ENCODE data around the gene B4GALT3.

Gene B4GALT3

DNA sequence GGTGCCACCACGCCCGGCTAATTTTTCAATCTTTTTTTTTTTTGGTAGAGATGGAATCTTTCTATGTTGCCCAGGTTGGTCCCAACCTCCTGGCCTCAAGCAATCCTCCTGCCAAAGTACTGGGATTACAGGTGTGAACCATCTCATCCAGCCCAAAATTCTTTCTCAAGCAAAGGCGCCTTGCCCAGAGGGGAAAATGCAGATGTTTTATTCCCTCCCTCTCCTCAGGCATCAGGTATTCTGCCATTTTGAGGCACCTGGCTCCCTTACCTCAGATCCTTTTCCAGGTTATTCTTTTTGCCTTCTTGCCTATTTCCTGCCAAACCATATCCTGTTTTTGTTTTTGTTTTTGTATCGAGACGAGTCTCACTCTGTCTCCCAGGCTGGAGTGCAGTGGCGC lies 11.1 kb upstream of the B4GALT3 start:
- DNase-seq (ENCODE audit: low read depth in 2 of 3, low spot score in 1 of 3): no peak

- DNase-seq (ENCODE audit: low read depth in 2 of 3, low spot score in 1 of 3): no peak
Observed at GRCh38 chr1:161187311-161187710, 10.0 kb upstream of the B4GALT3 start.

DNA sequence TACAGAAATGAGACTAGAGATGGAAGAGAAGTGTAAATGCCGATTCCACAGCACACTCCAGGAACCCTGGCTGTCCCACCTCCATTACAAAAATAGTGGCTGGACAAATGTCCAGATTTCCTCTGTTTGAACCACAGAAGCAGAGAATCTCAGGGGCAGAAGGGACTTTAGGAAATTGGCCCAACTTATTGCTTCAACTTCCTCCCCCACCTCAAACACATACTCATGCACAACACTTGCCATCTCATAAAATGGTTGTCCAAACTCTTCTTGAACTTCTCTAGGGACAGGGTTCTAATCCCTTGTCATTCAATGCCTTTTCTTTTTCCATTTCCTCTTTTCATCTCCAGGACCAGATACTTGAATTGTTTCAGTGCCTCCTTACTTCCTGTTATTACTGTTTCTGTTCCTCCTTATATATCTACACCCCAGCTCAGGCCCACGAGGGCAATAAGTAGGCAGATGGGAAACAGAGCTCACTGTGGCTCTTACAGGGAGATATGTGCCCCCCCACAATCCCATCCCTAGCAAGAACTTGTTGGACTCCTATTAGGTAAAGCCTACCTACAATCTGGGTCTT lies 8.5 kb upstream of the B4GALT3 start:
- no peak for DNase-seq (ENCODE audit: low read depth in 2 of 3, low spot score in 1 of 3)

GRCh38 chr1:161185282-161185682 lies 8.0 kb upstream of the B4GALT3 start:
- DNase-seq (ENCODE audit: low read depth in 2 of 3, low spot score in 1 of 3): peak; percentile 53 to 63 (median 56)

GRCh38 chr1:161182214-161182613 lies 4.9 kb upstream of the B4GALT3 start:
- peak; percentile 55 to 59 (median 59) for DNase-seq (ENCODE audit: low read depth in 2 of 3, low spot score in 1 of 3)

- DNase-seq (ENCODE audit: low read depth in 2 of 3, low spot score in 1 of 3): no peak
Observed at GRCh38 chr1:161180639-161181038, 3.3 kb upstream of the B4GALT3 start.

DNA sequence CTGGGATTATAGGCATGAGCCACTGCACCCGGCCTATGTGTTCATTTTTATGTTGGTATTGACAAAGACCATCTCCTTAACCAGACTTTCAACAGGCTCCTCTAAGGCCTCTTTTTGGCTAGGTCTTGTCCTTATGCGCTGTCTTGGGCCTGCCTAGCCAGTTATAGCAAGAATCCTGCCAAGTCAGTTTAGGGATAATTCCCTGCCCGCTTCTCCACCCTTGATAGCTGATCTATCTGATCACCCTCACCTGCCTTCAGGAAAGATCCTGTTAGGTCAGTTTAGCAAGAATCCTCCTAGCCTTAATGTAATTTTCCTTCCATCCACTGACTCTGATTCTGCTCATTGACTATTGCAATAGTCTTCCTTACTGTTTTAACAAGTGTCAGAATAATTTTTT lies 2.4 kb upstream of the B4GALT3 start:
- no peak for DNase-seq (ENCODE audit: low read depth in 2 of 3, low spot score in 1 of 3)

GRCh38 chr1:161177936-161178244 lies 583 bp upstream of the B4GALT3 start:
- DNase-seq (ENCODE audit: low read depth in 2 of 3, low spot score in 1 of 3): no peak

DNA sequence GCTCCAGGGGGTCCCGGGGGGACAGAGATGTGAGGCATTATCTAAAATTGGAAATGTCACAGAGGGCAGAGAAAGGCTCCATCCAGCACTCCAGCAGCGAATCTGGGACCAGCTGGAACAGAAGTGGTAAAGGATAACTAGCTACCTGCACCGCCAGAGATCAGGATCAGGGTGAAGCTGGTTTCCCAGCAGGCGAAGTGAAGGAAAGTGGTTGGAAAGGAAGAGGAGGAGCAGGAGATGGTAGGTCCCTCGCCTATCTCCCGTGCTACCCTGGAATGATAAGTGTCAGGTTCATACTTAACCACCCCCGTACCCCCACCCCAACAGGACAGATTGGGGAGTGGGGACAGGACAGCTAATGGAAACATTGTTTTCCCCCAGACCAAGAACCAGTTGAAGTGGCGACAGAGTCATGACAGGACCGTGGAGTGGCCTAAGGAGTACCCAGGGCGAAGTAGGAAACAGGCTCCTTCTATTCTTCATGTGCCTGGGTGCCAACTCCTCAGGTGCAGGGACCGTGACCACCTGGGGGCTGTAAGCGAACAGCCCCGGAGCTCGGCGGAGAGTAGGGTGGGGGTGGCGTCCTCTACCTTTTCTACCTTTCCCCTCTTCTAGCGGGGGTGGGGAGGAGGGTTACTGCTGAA lies 717 bp downstream of the B4GALT3 start:
- no peak for DNase-seq (ENCODE audit: low read depth in 2 of 3, low spot score in 1 of 3)

GRCh38 chr1:161175771-161176453 lies 1.4 kb downstream of the B4GALT3 start:
- no peak for DNase-seq (ENCODE audit: low read depth in 2 of 3, low spot score in 1 of 3)

- DNase-seq (ENCODE audit: low read depth in 2 of 3, low spot score in 1 of 3): no peak
Observed at GRCh38 chr1:161174911-161175310, 2.4 kb downstream of the B4GALT3 start.

GRCh38 chr1:161173711-161174110 lies 3.6 kb downstream of the B4GALT3 start:
- no peak for DNase-seq (ENCODE audit: low read depth in 2 of 3, low spot score in 1 of 3)

DNA sequence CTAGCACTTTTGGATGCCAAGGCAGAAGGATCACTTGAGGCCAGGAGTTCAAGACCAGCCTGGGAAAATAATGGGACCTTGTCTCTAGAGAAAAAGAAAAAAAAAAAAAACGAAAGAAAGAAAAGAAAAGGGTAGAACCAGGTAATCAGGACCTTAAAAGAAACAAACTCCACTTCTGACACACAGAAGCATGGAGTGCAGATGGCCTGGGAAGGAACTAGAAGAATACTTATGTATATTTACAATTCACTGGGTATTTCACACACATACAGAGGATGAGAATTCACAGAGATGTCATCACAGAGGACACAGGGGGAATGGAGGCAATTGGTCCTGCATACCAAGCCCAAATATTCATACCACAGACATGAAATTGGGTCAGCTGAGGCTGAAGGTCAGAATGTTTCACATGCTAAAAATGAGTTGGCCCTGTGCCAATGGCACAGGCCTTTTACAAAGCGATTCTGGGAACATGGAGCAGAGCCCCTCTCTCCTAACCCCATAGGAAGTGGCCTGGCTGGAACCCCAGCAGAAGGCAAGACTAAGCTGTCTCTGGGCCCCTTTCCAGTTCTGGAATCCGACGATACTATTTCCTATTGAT lies 4.4 kb downstream of the B4GALT3 start:
- DNase-seq (ENCODE audit: low read depth in 2 of 3, low spot score in 1 of 3): no peak

DNA sequence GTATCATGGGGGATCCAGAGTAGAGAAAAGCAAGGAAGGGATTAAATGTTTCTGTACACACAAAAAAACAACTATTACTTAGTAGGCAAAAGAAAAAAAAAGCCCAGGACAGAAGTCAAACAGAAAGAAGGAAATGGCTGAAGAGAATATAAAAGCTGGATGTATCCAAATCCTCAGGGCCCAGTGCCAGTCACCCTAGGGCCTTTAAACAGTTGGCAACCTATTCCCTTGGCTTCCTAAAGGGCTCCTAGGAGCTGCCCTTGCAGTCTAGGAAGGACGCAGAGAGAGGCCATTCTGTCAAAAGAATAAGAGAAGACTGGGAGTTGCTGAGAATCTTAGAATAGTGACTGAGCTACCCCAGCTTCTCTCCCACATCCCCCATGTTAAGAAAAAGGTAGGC lies 5.0 kb downstream of the B4GALT3 start:
- DNase-seq (ENCODE audit: low read depth in 2 of 3, low spot score in 1 of 3): no peak

GRCh38 chr1:161171696-161172095 lies 5.6 kb downstream of the B4GALT3 start:
- DNase-seq (ENCODE audit: low read depth in 2 of 3, low spot score in 1 of 3): no peak

- no peak for DNase-seq (ENCODE audit: low read depth in 2 of 3, low spot score in 1 of 3)
Observed at GRCh38 chr1:161171191-161171590, 6.1 kb downstream of the B4GALT3 start.

DNA sequence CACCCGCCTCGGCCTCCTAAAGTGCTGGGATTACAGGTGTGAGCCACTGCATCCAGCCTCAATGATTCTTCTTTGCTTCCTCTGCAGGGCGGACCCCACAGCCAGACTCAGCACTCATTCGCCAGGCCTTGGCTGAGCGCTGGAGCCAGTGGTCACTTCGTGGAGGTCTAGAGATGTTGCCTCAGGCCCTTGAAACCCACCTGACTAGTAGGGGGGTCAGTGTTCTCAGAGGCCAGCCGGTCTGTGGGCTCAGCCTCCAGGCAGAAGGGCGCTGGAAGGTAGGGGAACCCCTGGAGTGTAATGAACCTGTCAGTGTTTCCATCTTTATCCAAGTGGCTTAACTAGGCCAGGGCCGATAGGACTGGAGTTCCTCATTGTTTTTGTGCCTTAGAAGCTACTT lies 8.4 kb downstream of the B4GALT3 start:
- DNase-seq (ENCODE audit: low read depth in 2 of 3, low spot score in 1 of 3): no peak

DNA sequence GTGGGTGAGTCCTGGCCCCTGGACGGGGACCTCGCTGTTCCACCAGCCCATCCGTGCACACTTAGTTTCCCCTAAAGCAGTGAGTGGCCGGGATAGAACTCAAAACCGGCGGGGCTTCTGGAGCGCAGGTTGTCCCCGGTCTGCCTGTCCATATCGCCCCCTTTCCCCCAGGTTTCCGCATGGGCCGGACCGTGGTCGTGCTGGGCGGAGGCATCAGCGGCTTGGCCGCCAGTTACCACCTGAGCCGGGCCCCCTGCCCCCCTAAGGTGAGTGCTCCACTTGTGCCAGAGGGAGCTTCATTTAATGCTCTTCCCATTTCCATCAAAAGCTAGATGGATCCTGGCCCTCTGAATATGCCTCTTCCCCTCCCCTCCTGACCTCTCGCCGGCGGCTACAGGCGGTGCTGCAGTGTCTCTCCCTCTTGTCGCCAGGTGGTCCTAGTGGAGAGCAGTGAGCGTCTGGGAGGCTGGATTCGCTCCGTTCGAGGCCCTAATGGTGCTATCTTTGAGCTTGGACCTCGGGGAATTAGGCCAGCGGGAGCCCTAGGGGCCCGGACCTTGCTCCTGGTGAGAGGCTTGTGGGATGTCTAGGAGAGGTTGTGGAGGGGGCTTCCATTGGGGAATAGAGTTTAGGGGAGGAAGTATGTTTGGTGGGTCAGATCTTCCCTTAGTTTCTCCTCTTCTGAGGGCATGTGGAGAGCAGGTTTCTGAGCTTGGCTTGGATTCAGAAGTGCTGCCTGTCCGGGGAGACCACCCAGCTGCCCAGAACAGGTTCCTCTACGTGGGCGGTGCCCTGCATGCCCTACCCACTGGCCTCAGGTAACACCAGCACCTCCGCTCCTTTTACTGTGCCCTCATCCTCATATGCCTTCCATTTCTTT lies 10.4 kb downstream of the B4GALT3 start:
- no peak for DNase-seq (ENCODE audit: low read depth in 2 of 3, low spot score in 1 of 3)

DNA sequence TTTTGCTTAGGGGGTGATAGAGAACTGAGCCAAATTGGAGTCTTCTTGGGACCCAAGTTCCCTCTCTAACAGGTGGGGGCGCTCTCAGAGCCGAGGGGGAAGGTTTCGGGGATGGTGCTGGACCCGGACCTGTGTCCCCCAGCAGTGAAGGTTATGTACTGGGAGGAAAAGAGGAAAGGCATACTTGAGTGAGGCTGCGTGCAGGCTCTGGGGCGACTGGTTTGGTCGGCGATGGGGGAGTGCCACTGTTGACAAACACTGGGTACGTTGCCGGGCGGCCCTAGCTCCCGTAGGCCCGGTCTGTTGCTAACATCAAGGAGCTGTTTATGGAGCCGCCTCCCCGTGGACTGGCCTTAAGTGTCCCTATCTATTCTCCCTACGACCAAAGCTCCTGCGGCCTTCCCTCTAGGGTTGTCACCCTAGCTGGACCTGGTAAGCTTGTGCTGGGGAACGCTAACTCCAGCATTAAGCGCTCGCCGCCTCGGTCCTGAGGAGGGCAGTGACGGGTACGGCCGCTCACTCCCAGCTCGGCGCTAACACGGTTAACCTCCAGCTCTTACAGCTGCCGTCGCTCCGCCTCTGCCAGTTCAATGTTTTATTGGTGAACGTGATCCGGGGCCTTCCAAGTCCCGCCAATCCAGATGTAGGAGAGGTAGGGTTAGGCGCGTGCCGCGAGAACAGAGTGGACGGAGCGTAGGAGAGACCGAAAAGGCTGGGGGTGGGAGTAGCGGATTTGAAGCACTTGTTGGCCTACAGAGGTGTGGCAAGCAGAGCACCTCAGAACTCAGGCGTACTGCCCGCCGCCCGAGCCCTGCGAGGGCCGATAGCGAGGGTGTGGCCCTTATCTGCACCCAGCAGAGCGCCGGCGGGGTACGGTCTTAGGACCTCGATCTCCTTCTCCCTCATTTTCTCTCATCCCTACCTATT lies 11.3 kb downstream of the B4GALT3 start, which contains the start of gene PPOX:
PPOX (plus strand) TSS at position 685 of the 927 bp plus-strand sequence. CDS start 422 bp downstream, outside the sequence.
- peak; percentile 85 to 90 (median 89) for DNase-seq (ENCODE audit: low read depth in 2 of 3, low spot score in 1 of 3)
